Colonic mucosa (tissue), 4 donors: ENCODE data around the gene SYT15. TPM values are rescaled to one million over a fixed set of nuclear protein-coding genes. Genes with fewer than 3 reads are reported as not detected.
"Not testable (repeated sequence)": the region's sequence is repeated elsewhere in the genome, so short reads cannot be mapped to it uniquely, and the experiment has no call there.

ENCODE experiments used
- DNase-seq: peaks from one replicate; pipeline ENCODE4 v3.0.0-alpha.2; 2020
- H3K27ac ChIP-seq: fragments of 200-600 bp; one replicate; pipeline ENCODE4 v1.8.0; 2021
- H3K27me3 ChIP-seq: fragments of 200-600 bp; one replicate; pipeline ENCODE4 v1.8.0; 2021
- H3K36me3 ChIP-seq: fragments of 200-600 bp; one replicate; pipeline ENCODE4 v1.8.0; 2021
- H3K4me1 ChIP-seq: fragments of 200-600 bp; one replicate; pipeline ENCODE4 v1.8.0; 2021; ENCODE audit warnings: mild to moderate bottlenecking
- H3K4me3 ChIP-seq: fragments of 200-600 bp; one replicate; pipeline ENCODE4 v1.8.0; 2021
- H3K9ac ChIP-seq, 2 donors: one replicate each; pipeline ENCODE4 v1.7.0; 2013; ENCODE audit warnings: control low read depth in 2 of 2, low read depth in 2 of 2, low read length in 2 of 2
- H3K9me3 ChIP-seq: fragments of 200-600 bp; one replicate; pipeline ENCODE4 v1.8.0; 2021
- intact Hi-C: fragments of 100-400 bp; cut with DNase I; formaldehyde crosslinking; loops from one replicate; pipeline ENCODE4 v1.14.1; 2022
- total RNA-seq, 2 donors: library from RNA; stranded (reverse); fragmentation: NEBNext Ultra II Directional in 1 of 2; extraction: Animal tissue kit (Norgen Biotek cat#: 25700) in 1 of 2; gene quantifications; one replicate each; pipeline ENCODE4 v1.2.1, GENCODE V29; 2021
- donor health status: healthy.
- donor health status: DM: no; HTN: no; CAD: no.
- donor health status: DM: no; HTN: no; CAD: no.

SYT15 gene
- total RNA-seq, 2 donors from 2014 or later, result 0.62 to 1.2 TPM

GRCh38 chr10:46584196-46584595, 5.3 kb downstream of the SYT15 start:
- DNase-seq, result not testable (repeated sequence)

GRCh38 chr10:46585246-46585645, 6.3 kb downstream of the SYT15 start:
- DNase-seq, H3K4me1 ChIP-seq, H3K9ac ChIP-seq, H3K4me3 ChIP-seq, H3K27me3 ChIP-seq, H3K9me3 ChIP-seq, H3K36me3 ChIP-seq, H3K27ac ChIP-seq, intact Hi-C loops: not testable (repeated sequence)

More at GRCh38 chr10:46584196-46584595, 5.3 kb downstream of the SYT15 start:
- H3K9me3 ChIP-seq, intact Hi-C loops, H3K27me3 ChIP-seq, H3K27ac ChIP-seq, H3K4me3 ChIP-seq, H3K36me3 ChIP-seq, H3K4me1 ChIP-seq, H3K9ac ChIP-seq: not testable (repeated sequence)

- H3K27ac ChIP-seq, intact Hi-C loops, DNase-seq: not testable (repeated sequence)
Observed at GRCh38 chr10:46587546-46587945, 8.6 kb downstream of the SYT15 start.

GRCh38 chr10:46588221-46588620, 9.3 kb downstream of the SYT15 start:
- H3K27ac ChIP-seq, H3K36me3 ChIP-seq, H3K9me3 ChIP-seq, intact Hi-C loops, H3K27me3 ChIP-seq, H3K9ac ChIP-seq, H3K4me3 ChIP-seq, H3K4me1 ChIP-seq, DNase-seq: not testable (repeated sequence)

More at GRCh38 chr10:46587546-46587945, 8.6 kb downstream of the SYT15 start:
- H3K36me3 ChIP-seq, H3K27me3 ChIP-seq, H3K4me1 ChIP-seq, H3K9ac ChIP-seq, H3K9me3 ChIP-seq, H3K4me3 ChIP-seq: not testable (repeated sequence)

GRCh38 chr10:46589589-46589988, 10.7 kb downstream of the SYT15 start:
- H3K9ac ChIP-seq, H3K4me1 ChIP-seq, H3K27ac ChIP-seq, DNase-seq, H3K36me3 ChIP-seq, H3K27me3 ChIP-seq, H3K9me3 ChIP-seq, intact Hi-C loops, H3K4me3 ChIP-seq: not testable (repeated sequence)

- H3K27ac ChIP-seq, H3K27me3 ChIP-seq, H3K4me1 ChIP-seq, H3K9me3 ChIP-seq, H3K36me3 ChIP-seq, H3K4me3 ChIP-seq, intact Hi-C loops, DNase-seq, H3K9ac ChIP-seq: not testable (repeated sequence)
Observed at GRCh38 chr10:46591053-46591452, 12.1 kb downstream of the SYT15 start.

GRCh38 chr10:46593307-46593706, 14.4 kb downstream of the SYT15 start:
- H3K27me3 ChIP-seq, H3K4me1 ChIP-seq, H3K36me3 ChIP-seq, H3K4me3 ChIP-seq, intact Hi-C loops, H3K9me3 ChIP-seq, DNase-seq, H3K9ac ChIP-seq, H3K27ac ChIP-seq: not testable (repeated sequence)

GRCh38 chr10:46594453-46595063, 15.6 kb downstream of the SYT15 start:
- H3K4me1 ChIP-seq, H3K9ac ChIP-seq, intact Hi-C loops, H3K27me3 ChIP-seq, DNase-seq, H3K9me3 ChIP-seq, H3K27ac ChIP-seq, H3K4me3 ChIP-seq, H3K36me3 ChIP-seq: not testable (repeated sequence)

- H3K4me3 ChIP-seq, intact Hi-C loops, DNase-seq, H3K27ac ChIP-seq, H3K9me3 ChIP-seq, H3K27me3 ChIP-seq, H3K4me1 ChIP-seq, H3K9ac ChIP-seq, H3K36me3 ChIP-seq: not testable (repeated sequence)
Observed at GRCh38 chr10:46596570-46596969, 17.6 kb downstream of the SYT15 start.

- H3K36me3 ChIP-seq, intact Hi-C loops, DNase-seq, H3K9me3 ChIP-seq, H3K4me1 ChIP-seq, H3K27me3 ChIP-seq, H3K9ac ChIP-seq, H3K27ac ChIP-seq: not testable (repeated sequence)
- H3K4me3 ChIP-seq, result peak overlapping the region; percentile 23
Observed at GRCh38 chr10:46597616-46598246, 18.8 kb downstream of the SYT15 start.

- H3K36me3 ChIP-seq, H3K27ac ChIP-seq, H3K27me3 ChIP-seq, H3K4me3 ChIP-seq, H3K9ac ChIP-seq, H3K9me3 ChIP-seq, DNase-seq, H3K4me1 ChIP-seq, intact Hi-C loops: not testable (repeated sequence)
Observed at GRCh38 chr10:46600516-46600915, 21.6 kb downstream of the SYT15 start.

- H3K27ac ChIP-seq, intact Hi-C loops, H3K4me3 ChIP-seq, H3K4me1 ChIP-seq, H3K36me3 ChIP-seq, H3K27me3 ChIP-seq, H3K9ac ChIP-seq, DNase-seq, H3K9me3 ChIP-seq: not testable (repeated sequence)
Observed at GRCh38 chr10:46615540-46615939, 36.6 kb downstream of the SYT15 start.

- H3K9ac ChIP-seq, H3K36me3 ChIP-seq, intact Hi-C loops, DNase-seq, H3K4me3 ChIP-seq, H3K27ac ChIP-seq, H3K9me3 ChIP-seq, H3K4me1 ChIP-seq, H3K27me3 ChIP-seq: not testable (repeated sequence)
Observed at GRCh38 chr10:46616227-46616626, 37.3 kb downstream of the SYT15 start.

- H3K9me3 ChIP-seq, H3K4me3 ChIP-seq, H3K27ac ChIP-seq, H3K4me1 ChIP-seq, DNase-seq, H3K27me3 ChIP-seq, intact Hi-C loops, H3K36me3 ChIP-seq, H3K9ac ChIP-seq: not testable (repeated sequence)
Observed at GRCh38 chr10:46617134-46617533, 38.2 kb downstream of the SYT15 start.
